ENCODE results near the gene YWHAH.

The YWHAH gene

GRCh38 chr22:31958625-31959239, 14.4 kb downstream of the YWHAH start:
- DNase-seq (ENCODE audit: low read depth): no peak
- in situ Hi-C loops (cut with HindIII; ENCODE audit: low sequenced_read_pairs): loop anchor here (25.0 kb wide), 1 partner anchor 246 kb away; no protein-coding TSS in a partner anchor
- TF ChIP-seq CTCF (IDR thresholded peaks at IDR 0.05; ENCODE audit: low read depth, low read length, missing control alignments): no peak
- H3K4me3 ChIP-seq (ENCODE audit: low read depth, low read length): no peak overlapping the region

- TF ChIP-seq CTCF (IDR thresholded peaks at IDR 0.05; ENCODE audit: low read depth, low read length, missing control alignments): no peak
Observed at GRCh38 chr22:31960767-31961166, 16.4 kb downstream of the YWHAH start.

GRCh38 chr22:31962387-31963125, 18.2 kb downstream of the YWHAH start:
- no peak overlapping the region for H3K4me3 ChIP-seq (ENCODE audit: low read depth, low read length)
- TF ChIP-seq CTCF (IDR thresholded peaks at IDR 0.05; ENCODE audit: low read depth, low read length, missing control alignments): no peak
- in situ Hi-C loops (cut with HindIII; ENCODE audit: low sequenced_read_pairs): loop anchor here (25.0 kb wide), 1 partner anchor 250 kb away; no protein-coding TSS in a partner anchor
- DNase-seq (ENCODE audit: low read depth): no peak

More at GRCh38 chr22:31960767-31961166, 16.4 kb downstream of the YWHAH start:
- no peak overlapping the region for H3K4me3 ChIP-seq (ENCODE audit: low read depth, low read length)
- no peak for DNase-seq (ENCODE audit: low read depth)
- in situ Hi-C loops (cut with HindIII; ENCODE audit: low sequenced_read_pairs): loop anchor here (25.0 kb wide), 1 partner anchor 248 kb away; no protein-coding TSS in a partner anchor

GRCh38 chr22:31968022-31968421, 23.7 kb downstream of the YWHAH start:
- in situ Hi-C loops (cut with HindIII; ENCODE audit: low sequenced_read_pairs): loop anchor here (25.0 kb wide), 1 partner anchor 256 kb away; no protein-coding TSS in a partner anchor
- H3K4me3 ChIP-seq (ENCODE audit: low read depth, low read length): no peak overlapping the region
- TF ChIP-seq CTCF (IDR thresholded peaks at IDR 0.05; ENCODE audit: low read depth, low read length, missing control alignments): no peak

GRCh38 chr22:31969789-31970489, 25.6 kb downstream of the YWHAH start:
- peak; percentile 79 for TF ChIP-seq CTCF (IDR thresholded peaks at IDR 0.05; ENCODE audit: low read depth, low read length, missing control alignments)
- in situ Hi-C loops (cut with HindIII; ENCODE audit: low sequenced_read_pairs): loop anchor here (25.0 kb wide), 1 partner anchor 258 kb away; no protein-coding TSS in a partner anchor
- peak overlapping the region; percentile 46 for H3K4me3 ChIP-seq (ENCODE audit: low read depth, low read length)
- DNase-seq (ENCODE audit: low read depth): peak; percentile 44

More at GRCh38 chr22:31968022-31968421, 23.7 kb downstream of the YWHAH start:
- DNase-seq (ENCODE audit: low read depth): no peak

Measured in astrocyte of the cerebellum (primary cell).